ENCODE data around the gene IFIT1B.

IFIT1B gene

DNA sequence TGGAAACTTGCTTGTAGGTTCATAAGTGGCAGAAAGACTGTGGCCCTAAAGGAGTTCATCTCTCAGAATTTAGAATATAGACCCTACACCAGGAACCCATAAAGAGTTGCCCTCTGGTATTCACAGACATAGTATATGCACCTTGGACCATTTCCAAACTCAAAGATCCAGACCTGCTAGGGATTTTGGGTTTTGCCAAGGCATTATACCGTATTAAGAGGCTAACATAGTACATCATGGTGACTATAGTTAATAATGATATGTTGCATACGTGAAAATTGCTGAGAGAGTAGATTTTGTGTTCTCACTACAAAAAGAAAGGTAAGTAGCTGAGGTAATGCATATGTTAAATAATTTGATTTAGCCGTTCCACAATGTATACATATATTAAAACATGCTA, 36.2 kb upstream of the IFIT1B start:
- no peaks in the 10 kb centered on the region for H3K27me3 ChIP-seq (ENCODE audit: insufficient read depth, low read length, poor library complexity)
- no peaks in the 10 kb centered on the region for H3K79me1 ChIP-seq (ENCODE audit: low read length)
- H2AK5ac ChIP-seq (ENCODE audit: low read length) = no peak overlapping the region
- no peaks in the 10 kb centered on the region for H3K79me2 ChIP-seq (ENCODE audit: control insufficient read depth, insufficient read depth, low read length)
- H2BK15ac ChIP-seq (replicated peaks; ENCODE audit: low read depth) = peak overlapping the region; percentile 60
- no peak overlapping the region for H3K4me2 ChIP-seq (ENCODE audit: low read length)
- peaks cover 4% of the 10 kb centered on the region for H3K4me1 ChIP-seq (ENCODE audit: control insufficient read depth, low read depth, low read length)
- H3K27ac ChIP-seq (ENCODE audit: low read depth, low read length) = no peak overlapping the region
- H3K4ac ChIP-seq (ENCODE audit: low read depth, low read length) = no peak overlapping the region
- H3K23ac ChIP-seq (ENCODE audit: low read length) = no peak overlapping the region
- no peak overlapping the region for H4K5ac ChIP-seq (ENCODE audit: low read length)
- no peaks in the 10 kb centered on the region for H3K36me3 ChIP-seq (ENCODE audit: control insufficient read depth, insufficient read depth, low read length)
- H3K18ac ChIP-seq (ENCODE audit: low read length) = no peak overlapping the region
- no peak overlapping the region for H2BK5ac ChIP-seq (ENCODE audit: low read length)
- H4K8ac ChIP-seq (ENCODE audit: low read depth, low read length) = no peak overlapping the region
- WGBS (ENCODE audit: extremely low coverage, insufficient coverage, low lambda C conversion rate) = no CpG with 5 or more reads among the region's 3 CpGs
- DNase-seq = no peak
- H3K9ac ChIP-seq (ENCODE audit: low read length) = no peak overlapping the region
- H3K4me3 ChIP-seq (ENCODE audit: low read length) = no peak overlapping the region
- H3K56ac ChIP-seq (ENCODE audit: low read length) = no peak overlapping the region
- H2BK120ac ChIP-seq (ENCODE audit: low read depth, low read length) = no peak overlapping the region

DNA sequence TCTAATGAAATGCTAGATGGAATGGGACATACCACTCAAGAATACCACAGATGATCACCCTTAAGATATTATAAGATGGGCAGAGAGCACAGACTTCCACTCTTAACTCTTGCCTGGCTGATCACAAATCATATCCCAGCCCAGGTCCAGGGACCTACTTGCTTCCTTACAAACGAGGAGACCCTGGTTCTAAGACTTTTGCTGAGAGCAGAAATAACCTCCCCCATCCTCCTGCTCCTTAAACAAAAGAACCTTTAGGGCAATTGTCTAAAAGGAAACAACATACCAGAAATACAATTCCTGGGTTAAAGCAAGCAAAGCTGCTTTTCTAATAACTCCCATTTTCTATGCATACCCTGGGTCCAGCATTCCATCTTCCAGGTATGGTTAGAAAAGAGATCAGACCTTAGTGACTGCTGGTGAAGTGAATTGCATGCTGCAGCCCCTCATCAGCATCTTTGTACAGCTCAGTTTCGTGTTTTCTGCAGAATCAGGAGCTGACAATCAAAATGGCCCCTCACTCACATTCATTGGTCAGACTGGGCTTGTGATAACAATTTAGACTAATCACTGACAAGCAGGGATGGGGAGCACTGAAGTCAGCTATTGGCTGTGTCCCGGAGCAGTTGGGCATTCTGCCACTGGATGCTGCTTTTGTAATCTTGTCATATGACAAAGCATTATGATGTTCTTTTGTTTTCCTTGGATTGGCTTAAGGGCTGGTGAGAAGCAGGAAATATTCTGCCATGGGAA, 35.5 kb upstream of the IFIT1B start:
- Histone ChIP-seq H3K18ac (ENCODE audit: low read length) (no peak overlapping the region), H3K4me3 (ENCODE audit: low read length) (no peak overlapping the region), H3K27me3 (ENCODE audit: insufficient read depth, low read length, poor library complexity) (no peaks in the 10 kb centered on the region), H2BK120ac (ENCODE audit: low read depth, low read length) (no peak overlapping the region), H3K27ac (ENCODE audit: low read depth, low read length) (no peak overlapping the region), H3K4me1 (ENCODE audit: control insufficient read depth, low read depth, low read length) (peaks cover 6% of the 10 kb centered on the region), H3K36me3 (ENCODE audit: control insufficient read depth, insufficient read depth, low read length) (no peaks in the 10 kb centered on the region), H4K5ac (ENCODE audit: low read length) (no peak overlapping the region), H2AK5ac (ENCODE audit: low read length) (no peak overlapping the region), H3K56ac (ENCODE audit: low read length) (no peak overlapping the region), H3K4me2 (ENCODE audit: low read length) (no peak overlapping the region), H3K4ac (ENCODE audit: low read depth, low read length) (no peak overlapping the region), H3K79me1 (ENCODE audit: low read length) (no peaks in the 10 kb centered on the region), H4K8ac (ENCODE audit: low read depth, low read length) (no peak overlapping the region), H3K9ac (ENCODE audit: low read length) (no peak overlapping the region), H3K79me2 (ENCODE audit: control insufficient read depth, insufficient read depth, low read length) (no peaks in the 10 kb centered on the region), H2BK15ac (replicated peaks; ENCODE audit: low read depth) (no peak overlapping the region), H2BK5ac (ENCODE audit: low read length) (no peak overlapping the region), H3K23ac (ENCODE audit: low read length) (no peak overlapping the region)
- DNase-seq = no peak
- WGBS (ENCODE audit: extremely low coverage, insufficient coverage, low lambda C conversion rate) = no CpG with 5 or more reads among the region's 3 CpGs

DNA sequence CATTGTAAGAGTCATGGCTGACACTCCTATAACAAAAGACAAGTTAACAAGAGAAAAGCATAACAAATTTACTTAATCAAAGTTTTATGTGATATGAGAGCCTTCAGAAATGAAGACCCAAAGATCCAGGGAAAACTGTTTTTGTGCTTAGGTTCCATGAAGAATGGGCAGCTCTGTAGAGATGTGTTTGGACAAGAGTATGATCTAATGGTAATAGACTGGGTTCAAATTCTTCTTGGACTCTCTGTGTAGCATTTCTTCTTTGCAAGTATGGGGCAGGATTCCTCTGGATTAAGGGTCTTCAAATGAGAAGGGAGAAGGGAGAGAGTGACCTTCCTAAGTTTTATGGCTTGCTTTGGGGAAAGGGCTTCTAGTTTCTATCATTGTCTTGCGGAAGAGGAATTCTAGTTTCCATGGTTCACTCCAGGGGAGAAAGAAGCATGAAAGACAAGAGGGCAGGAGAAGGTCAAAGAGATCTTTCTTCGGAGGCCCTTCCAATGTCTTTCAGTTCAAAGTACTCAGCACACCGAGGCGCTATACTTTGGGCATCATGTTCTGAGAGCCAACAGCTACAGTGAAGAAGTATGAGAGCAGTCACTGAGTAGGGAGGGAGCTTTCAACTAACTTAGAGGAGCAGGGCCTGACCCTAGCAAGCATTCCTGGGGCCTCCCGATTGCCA, 34.6 kb upstream of the IFIT1B start:
- Histone ChIP-seq H4K8ac (ENCODE audit: low read depth, low read length) (no peak overlapping the region), H3K4me1 (ENCODE audit: control insufficient read depth, low read depth, low read length) (peaks cover 8% of the 10 kb centered on the region), H2BK15ac (replicated peaks; ENCODE audit: low read depth) (no peak overlapping the region), H4K5ac (ENCODE audit: low read length) (no peak overlapping the region), H3K4me3 (ENCODE audit: low read length) (no peak overlapping the region), H2AK5ac (ENCODE audit: low read length) (no peak overlapping the region), H2BK5ac (ENCODE audit: low read length) (no peak overlapping the region), H3K4ac (ENCODE audit: low read depth, low read length) (no peak overlapping the region), H3K9ac (ENCODE audit: low read length) (no peak overlapping the region), H3K27ac (ENCODE audit: low read depth, low read length) (no peak overlapping the region), H3K27me3 (ENCODE audit: insufficient read depth, low read length, poor library complexity) (no peaks in the 10 kb centered on the region), H3K79me2 (ENCODE audit: control insufficient read depth, insufficient read depth, low read length) (no peaks in the 10 kb centered on the region), H3K18ac (ENCODE audit: low read length) (peak overlapping the region; percentile 19), H3K36me3 (ENCODE audit: control insufficient read depth, insufficient read depth, low read length) (no peaks in the 10 kb centered on the region), H3K79me1 (ENCODE audit: low read length) (no peaks in the 10 kb centered on the region), H2BK120ac (ENCODE audit: low read depth, low read length) (no peak overlapping the region), H3K4me2 (ENCODE audit: low read length) (no peak overlapping the region), H3K56ac (ENCODE audit: low read length) (no peak overlapping the region), H3K23ac (ENCODE audit: low read length) (no peak overlapping the region)
- no CpG with 5 or more reads among the region's 5 CpGs for whole genome bisulfite sequencing (ENCODE audit: extremely low coverage, insufficient coverage, low lambda C conversion rate)
- DNase-seq = no peak

DNA sequence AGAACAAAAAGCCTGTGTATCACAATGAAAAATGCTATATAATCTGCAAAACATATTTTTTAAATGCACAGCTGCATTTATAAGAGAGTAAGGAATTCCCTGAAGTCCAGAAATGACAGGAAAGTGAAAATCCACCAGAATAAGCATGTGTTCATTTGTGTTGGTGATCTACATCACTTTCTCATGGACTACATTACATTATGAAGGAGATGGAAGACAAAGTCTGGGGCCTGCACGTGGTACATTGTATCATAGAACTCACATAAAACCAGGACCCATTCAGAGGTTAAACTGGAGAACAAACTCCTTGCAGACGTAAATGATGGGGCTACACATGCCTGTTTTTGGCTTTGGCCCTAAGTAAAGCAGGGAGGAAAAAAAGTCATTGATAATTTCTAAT, 33.7 kb upstream of the IFIT1B start:
- Histone ChIP-seq H2BK5ac (ENCODE audit: low read length) (no peak overlapping the region), H3K27ac (ENCODE audit: low read depth, low read length) (no peak overlapping the region), H3K18ac (ENCODE audit: low read length) (no peak overlapping the region), H3K79me1 (ENCODE audit: low read length) (no peaks in the 10 kb centered on the region), H3K23ac (ENCODE audit: low read length) (no peak overlapping the region), H3K4me2 (ENCODE audit: low read length) (no peak overlapping the region), H3K27me3 (ENCODE audit: insufficient read depth, low read length, poor library complexity) (no peaks in the 10 kb centered on the region), H3K9ac (ENCODE audit: low read length) (no peak overlapping the region), H4K5ac (ENCODE audit: low read length) (no peak overlapping the region), H3K79me2 (ENCODE audit: control insufficient read depth, insufficient read depth, low read length) (no peaks in the 10 kb centered on the region), H3K4me3 (ENCODE audit: low read length) (no peak overlapping the region), H2AK5ac (ENCODE audit: low read length) (no peak overlapping the region), H3K4me1 (ENCODE audit: control insufficient read depth, low read depth, low read length) (peaks cover 12% of the 10 kb centered on the region), H2BK120ac (ENCODE audit: low read depth, low read length) (no peak overlapping the region), H2BK15ac (replicated peaks; ENCODE audit: low read depth) (peak overlapping the region; percentile 76), H3K36me3 (ENCODE audit: control insufficient read depth, insufficient read depth, low read length) (no peaks in the 10 kb centered on the region), H3K4ac (ENCODE audit: low read depth, low read length) (no peak overlapping the region), H3K56ac (ENCODE audit: low read length) (no peak overlapping the region), H4K8ac (ENCODE audit: low read depth, low read length) (peak overlapping the region; percentile 81)
- WGBS (ENCODE audit: extremely low coverage, insufficient coverage, low lambda C conversion rate) = no CpG with 5 or more reads among the region's 2 CpGs
- no peak for DNase-seq

DNA sequence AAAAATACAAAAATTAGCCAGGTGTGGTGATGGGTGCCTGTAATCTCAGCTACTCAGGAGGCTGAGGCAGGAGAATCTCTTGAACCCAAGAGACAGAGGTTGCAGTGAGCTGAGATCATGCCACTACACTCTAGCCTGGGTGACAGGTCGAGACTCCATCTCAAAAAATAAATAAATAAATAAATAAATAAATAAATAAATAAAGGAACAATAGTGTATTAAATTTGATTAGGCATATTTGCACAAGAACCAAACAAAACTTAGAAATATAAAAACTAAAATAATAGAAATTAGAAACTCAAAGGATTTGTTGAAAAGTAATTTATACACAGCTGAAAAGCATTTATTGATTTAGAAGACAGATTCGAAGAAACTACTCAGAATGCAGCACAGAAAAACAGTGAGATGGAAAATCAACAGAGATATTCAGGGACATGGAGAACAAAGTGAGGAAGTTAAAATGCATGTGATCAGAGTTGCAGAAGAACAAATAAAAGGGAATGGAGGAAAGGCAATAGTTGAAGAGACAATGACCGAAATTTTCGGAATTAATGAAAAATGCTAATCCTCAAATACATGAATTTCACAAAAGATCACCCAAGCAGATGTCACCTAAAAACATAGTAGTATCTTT, 32.4 kb upstream of the IFIT1B start:
- H3K4ac ChIP-seq (ENCODE audit: low read depth, low read length) = no peak overlapping the region
- no peak overlapping the region for H3K9ac ChIP-seq (ENCODE audit: low read length)
- H3K79me1 ChIP-seq (ENCODE audit: low read length) = no peaks in the 10 kb centered on the region
- no peak overlapping the region for H2BK120ac ChIP-seq (ENCODE audit: low read depth, low read length)
- H3K27ac ChIP-seq (ENCODE audit: low read depth, low read length) = no peak overlapping the region
- H3K4me1 ChIP-seq (ENCODE audit: control insufficient read depth, low read depth, low read length) = peaks cover 18% of the 10 kb centered on the region
- H4K8ac ChIP-seq (ENCODE audit: low read depth, low read length) = no peak overlapping the region
- no peak overlapping the region for H4K5ac ChIP-seq (ENCODE audit: low read length)
- no peak overlapping the region for H3K56ac ChIP-seq (ENCODE audit: low read length)
- no peak for DNase-seq
- H2BK15ac ChIP-seq (replicated peaks; ENCODE audit: low read depth) = no peak overlapping the region
- H3K36me3 ChIP-seq (ENCODE audit: control insufficient read depth, insufficient read depth, low read length) = no peaks in the 10 kb centered on the region
- H3K27me3 ChIP-seq (ENCODE audit: insufficient read depth, low read length, poor library complexity) = no peaks in the 10 kb centered on the region
- no peak overlapping the region for H3K4me3 ChIP-seq (ENCODE audit: low read length)
- no peak overlapping the region for H3K23ac ChIP-seq (ENCODE audit: low read length)
- WGBS (ENCODE audit: extremely low coverage, insufficient coverage, low lambda C conversion rate) = no CpG with 5 or more reads among the region's 4 CpGs
- H2AK5ac ChIP-seq (ENCODE audit: low read length) = no peak overlapping the region
- no peaks in the 10 kb centered on the region for H3K79me2 ChIP-seq (ENCODE audit: control insufficient read depth, insufficient read depth, low read length)
- no peak overlapping the region for H2BK5ac ChIP-seq (ENCODE audit: low read length)
- no peak overlapping the region for H3K4me2 ChIP-seq (ENCODE audit: low read length)
- no peak overlapping the region for H3K18ac ChIP-seq (ENCODE audit: low read length)

All from mesendoderm (in vitro differentiated cells).